GM21447 (cell line): ENCODE measurements around the gene MYL10.
"Not testable (repeated sequence)": the region's sequence is repeated elsewhere in the genome, so short reads cannot be mapped to it uniquely, and the experiment has no call there.

Experiments used
- ATAC-seq: cut with Tn5 transposase; IDR thresholded peaks from one replicate; pipeline ENCODE4 v1.9.1; 2021; ENCODE audit not compliant: unreplicated experiment

Gene MYL10

GRCh38 chr7:101657171-101657570 lies 28.1 kb upstream of the MYL10 start:
- no peak for ATAC-seq

- ATAC-seq: no peak
Observed at GRCh38 chr7:101651112-101651511, 22.0 kb upstream of the MYL10 start.

DNA sequence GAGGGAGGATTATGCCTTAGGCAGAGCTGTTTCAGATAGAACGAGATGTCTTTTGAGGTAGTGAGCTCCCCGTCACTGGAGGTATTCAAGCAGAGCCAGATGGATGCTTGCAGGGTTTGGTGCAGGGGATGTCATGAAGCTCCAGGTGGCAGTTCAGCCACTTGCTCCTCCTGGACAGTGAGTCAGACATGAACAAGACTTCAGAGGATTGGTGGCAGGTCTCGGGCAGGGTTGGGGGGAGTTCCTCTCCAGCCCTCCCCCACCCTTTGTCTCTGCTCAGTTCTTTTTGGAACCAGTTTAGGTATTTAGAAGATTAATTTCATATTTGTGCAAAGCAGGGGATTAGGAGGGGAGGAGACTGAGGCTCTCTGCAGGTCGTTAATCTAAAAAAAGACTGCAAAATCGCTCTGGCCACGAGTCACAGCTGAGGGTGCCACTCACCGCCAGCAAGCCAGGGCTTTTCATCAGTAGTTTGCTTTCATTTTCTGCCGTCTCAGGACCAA lies 21.5 kb upstream of the MYL10 start:
- no peak for ATAC-seq

- ATAC-seq: not testable (repeated sequence)
Observed at GRCh38 chr7:101647876-101648275, 18.8 kb upstream of the MYL10 start.

DNA sequence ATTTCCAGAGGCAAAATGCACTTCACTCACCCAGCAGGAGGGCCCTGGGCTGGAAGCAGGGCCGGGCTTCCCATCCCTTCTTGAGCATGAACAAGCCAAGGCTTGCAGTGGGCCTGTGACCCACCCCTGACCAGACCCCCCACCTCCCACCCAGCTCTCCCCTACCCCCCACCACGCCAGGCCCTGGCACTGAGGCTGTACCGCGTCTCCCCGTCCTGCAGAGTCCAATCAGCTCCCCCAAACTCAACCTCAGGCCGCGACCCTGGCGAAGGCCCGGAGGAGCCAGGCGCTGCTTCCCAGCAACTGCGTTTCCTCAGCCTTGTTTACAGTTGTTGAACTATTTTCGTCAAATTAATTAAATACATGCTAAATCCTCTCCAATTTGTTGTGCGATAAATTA lies 16.9 kb upstream of the MYL10 start:
- no peak for ATAC-seq

DNA sequence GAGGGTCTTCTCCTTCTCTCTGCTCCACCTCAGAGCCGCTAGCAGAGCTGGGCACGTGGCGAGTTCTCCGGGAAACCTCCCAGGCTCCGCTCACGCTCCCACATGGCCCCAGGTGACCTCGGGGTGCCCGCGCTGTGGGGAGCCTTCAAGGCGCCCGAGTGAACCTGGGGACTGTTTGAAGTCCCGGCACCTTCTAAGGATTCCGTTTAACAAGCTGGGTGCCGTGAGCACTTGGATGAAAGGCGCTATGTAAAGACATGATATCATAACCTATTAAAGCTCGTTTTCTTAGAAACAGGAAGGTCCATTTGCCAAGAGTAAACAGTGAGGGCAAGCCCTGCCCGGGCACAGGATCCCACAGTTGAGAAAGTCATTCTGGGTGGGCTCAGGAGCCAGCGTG lies 15.8 kb upstream of the MYL10 start:
- ATAC-seq: no peak

GRCh38 chr7:101639127-101639526 lies 10.0 kb upstream of the MYL10 start:
- not testable (repeated sequence) for ATAC-seq

DNA sequence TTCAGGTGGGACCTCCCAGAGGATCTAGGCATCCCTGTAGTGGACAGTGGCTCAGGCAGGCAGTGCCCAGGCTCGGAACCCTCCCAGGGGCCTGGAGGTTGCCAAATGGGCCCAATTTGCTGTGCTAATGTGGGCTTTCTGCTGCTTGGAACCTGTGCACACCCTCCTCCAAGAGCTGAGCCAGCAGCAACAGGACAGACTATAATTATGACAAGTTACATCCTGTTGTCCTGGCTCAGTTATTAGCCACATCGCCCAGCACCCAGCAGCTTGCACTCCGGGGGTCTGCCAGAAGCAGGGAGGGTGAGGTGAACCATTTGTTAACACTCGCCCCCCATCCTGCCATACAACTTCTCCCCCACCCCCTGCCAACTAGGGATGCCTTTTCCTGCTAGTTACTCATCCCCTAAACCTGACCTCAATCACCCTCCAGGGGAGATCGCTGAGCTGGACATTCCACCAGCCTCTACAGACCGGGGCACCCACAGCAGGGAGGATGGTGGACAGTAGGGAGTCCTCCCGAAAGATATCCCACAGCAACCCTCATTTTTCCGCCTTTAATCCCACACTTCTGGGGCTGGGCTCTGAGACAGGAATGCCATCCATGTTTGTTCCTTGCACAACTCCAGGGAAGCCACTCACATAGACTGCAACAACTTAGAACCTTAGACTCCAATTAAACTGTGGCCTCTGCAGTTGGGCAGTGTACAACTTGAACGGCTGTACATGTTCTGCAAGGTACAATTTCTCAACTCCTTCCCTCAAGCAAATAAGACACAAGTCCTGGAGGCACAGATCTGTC lies 7.9 kb upstream of the MYL10 start:
- ATAC-seq: no peak

DNA sequence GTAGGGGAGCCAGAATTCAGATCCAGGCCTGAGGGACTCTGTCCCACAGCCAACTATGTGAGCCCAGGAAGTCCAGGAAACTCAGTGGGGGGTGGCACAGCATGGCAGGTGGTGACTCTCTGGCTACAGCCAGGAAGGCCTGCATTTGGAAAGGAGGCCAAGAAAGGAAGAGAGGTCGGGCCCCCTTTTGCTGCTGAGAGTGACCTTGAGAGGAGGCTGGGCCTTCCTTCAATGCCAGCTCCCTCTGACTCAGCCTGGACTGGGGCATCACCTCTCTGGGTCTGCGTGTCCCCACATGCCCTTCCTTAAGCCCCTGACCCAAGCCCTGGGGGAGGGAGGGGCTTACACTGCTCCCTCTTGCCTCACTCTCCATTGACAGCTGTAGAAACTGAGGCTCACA lies 6.4 kb upstream of the MYL10 start:
- no peak for ATAC-seq

DNA sequence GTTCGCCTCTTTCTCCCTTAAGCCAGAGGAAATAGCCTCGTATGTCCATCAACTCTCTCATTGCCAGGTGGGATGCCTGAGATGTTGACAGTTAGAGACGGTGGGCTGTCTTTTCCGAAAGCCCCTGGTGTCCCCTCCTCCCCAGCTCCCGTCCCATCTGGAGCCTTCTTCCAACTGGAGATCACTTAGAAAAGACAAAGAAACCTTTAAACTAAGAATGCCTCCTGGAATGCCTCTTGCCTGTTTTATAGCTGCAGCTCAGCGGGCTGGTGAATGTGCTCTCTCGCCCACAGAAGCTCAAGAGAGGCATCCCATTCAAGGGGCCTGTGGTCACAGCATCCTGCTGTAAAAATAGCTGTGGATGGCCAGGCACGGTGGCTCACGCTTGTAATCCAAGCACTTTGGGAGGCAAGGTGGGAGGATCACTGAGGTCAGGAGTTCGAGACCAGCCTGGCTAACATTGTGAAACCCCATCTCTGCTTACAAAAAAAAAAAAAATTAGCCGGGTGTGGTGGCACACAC lies 5.2 kb upstream of the MYL10 start:
- ATAC-seq: no peak

DNA sequence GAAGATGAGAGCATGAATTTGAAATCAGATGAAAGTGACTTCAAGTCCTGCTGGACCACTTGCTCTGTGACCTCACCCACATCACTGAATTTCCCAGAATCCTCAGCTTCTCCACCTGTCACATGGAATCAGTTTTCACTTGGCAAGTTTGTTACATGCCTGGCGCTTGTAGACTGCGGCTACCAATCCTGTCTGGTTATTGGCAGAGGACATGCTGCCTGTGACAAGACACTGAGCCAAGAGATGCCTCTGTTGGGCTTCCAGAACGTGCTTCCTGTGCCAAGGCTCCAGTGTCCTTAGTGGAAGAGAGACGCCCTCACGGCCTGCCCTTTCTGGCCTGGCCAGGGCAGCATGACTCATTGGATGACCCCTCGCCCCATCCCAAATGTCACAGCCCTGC lies 4.4 kb upstream of the MYL10 start:
- ATAC-seq: no peak

- no peak for ATAC-seq
Observed at GRCh38 chr7:101632641-101633040, 3.5 kb upstream of the MYL10 start.

DNA sequence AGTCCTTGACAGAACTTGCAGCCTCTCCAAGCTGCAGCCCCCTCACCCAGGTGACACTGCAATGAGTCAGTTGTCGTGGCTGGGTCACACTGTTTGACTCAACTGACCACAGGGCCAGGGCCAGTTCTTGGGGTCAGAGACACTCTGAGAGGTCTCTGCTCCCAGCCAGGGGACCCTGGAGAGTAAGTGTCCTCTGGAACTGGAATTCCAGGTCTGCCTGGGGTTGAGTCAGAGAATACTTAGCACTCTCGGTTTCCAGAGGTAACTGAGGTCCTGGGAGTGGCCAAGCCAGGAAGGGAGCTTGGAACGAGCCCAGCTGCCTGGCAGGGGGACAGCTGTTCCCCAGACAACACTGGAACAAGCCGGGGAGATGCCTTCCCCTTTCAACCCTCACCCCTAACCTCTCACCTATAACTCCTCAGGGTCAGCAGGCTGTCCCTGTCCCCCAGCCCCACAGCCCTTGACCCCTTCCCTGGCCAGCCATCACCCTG lies 2.2 kb upstream of the MYL10 start:
- no peak for ATAC-seq

- ATAC-seq: no peak
Observed at GRCh38 chr7:101630591-101630990, 1.5 kb upstream of the MYL10 start.

GRCh38 chr7:101628522-101628921 lies 574 bp downstream of the MYL10 start:
- no peak for ATAC-seq

- ATAC-seq: no peak
Observed at GRCh38 chr7:101626758-101627157, 2.3 kb downstream of the MYL10 start.

DNA sequence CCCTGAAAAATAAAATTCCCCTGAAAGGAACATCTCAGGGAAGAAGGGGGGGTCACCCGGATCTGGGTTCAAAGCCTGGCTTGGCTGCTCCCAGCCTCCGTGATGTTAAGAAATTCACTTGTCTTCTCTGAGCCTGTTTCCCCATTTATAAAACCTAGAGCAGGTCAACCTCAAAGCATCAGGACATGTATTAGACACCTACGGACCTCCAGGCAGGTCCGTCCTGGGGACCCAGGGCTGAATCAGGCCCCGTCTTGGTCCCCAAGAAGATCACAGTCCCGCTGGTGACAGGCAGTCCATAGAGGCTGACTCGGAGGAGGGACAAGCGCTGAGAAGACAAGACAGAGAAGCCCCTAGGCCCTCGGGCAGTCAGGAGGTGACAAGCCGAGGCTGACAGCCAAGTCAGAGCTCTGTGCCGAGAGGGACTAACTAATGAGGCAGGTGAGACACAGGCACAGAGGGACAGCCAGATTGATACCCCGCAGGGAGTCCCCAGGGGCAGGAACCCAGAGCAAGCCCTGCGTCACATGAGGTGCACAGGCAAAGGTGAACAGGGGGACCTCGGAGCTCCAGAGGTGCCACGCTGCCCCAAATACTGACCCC lies 2.9 kb downstream of the MYL10 start:
- no peak for ATAC-seq

GRCh38 chr7:101625031-101625791 lies 3.9 kb downstream of the MYL10 start:
- no peak for ATAC-seq

- no peak for ATAC-seq
Observed at GRCh38 chr7:101624246-101625001, 4.7 kb downstream of the MYL10 start.

GRCh38 chr7:101622609-101623173 lies 6.4 kb downstream of the MYL10 start:
- ATAC-seq: no peak
